NCI-H345 (cell line): Measurements from ENCODE around the gene FAM83D.

Experiments used
- DNase-seq: peaks from one replicate; lab custom pipeline; 2025; lab: John Stamatoyannopoulos, UW

Gene FAM83D

DNA sequence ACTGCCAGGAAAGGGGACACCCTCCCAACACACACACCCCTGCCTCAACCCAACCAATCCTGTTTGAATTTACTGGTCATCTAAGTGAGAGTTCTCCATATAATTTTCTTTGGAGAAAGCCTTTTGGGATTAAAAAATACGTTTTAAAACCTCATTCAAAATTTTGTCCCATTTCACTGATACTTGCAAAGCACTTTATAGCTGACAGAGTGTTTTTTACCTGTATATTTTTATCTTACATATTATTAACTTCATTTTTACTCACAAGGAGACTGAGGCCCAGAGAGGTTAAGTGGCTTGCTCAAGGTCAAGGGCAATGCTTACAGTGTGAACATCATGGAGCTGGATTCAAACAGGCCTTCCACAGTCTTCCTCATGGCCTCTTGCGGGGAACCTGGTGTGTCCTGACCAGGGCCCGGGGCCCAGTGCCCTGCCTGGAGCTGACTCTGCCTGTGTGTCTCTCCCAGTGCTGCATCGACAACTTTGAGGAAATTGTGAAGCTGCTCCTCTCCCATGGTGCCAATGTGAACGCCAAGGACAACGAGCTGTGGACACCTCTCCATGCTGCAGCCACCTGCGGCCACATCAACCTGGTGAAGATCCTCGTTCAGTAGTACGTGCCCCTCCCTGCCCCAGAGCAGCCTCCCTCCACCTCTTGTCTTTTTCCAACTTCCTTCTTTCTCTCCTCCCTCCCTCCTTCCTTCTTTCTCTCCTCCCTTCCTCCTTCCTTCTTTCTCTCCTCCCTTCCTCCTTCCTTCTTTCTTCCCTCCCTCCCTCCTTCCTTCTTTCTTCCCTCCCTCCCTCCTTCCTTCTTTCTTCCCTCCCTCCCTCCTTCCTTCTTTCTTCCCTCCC, 30.9 kb upstream of the FAM83D start:
- no peak for DNase-seq

DNA sequence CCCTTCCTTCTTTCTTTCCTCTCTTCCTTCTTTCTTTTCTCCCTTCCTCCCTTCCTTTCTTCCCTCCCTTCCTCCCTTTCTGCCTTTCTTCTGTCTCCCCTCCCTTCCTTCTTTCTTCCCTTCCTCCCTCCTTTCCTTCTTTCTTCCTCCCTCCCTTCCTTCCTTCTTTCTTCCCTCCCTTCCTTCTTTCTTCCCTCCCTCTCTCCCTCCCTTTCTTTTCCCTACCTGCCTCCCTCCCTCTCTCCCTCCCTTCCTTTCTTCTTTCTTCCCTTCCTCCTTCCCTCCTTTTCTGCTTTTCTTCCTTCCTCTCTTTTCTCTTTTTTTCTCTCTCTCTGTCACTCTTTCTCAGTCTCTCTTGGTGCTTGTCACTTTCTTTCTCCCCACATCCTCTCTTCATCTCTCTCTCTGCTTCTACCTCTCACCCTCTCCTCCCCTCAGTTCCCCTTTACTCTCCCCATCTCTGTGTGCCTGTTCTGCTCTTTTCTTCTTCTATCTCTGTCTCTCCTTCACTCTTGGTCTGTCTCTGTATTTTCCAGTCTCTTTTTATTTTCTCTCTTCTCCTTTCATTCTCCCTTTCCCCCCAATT, 30.1 kb upstream of the FAM83D start:
- no peak for DNase-seq

DNA sequence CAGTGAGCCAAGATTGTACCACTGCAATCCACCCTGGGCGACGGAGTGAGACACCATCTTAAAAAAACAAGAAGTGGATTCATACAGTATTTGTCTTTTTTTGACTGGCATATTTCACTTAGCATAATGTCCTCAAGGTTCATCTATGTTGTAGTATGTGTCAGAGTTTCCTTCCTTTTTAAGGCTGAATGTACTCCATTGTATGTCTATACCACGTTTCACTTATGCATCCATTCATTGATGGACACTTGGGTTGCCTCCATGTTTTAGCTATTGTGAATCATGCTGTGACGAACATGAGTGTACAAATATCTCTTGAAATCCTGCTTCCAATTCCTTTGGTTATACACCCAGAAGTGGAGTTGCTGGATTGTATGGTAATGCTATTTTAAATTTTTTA, 28.9 kb upstream of the FAM83D start:
- DNase-seq = no peak

DNA sequence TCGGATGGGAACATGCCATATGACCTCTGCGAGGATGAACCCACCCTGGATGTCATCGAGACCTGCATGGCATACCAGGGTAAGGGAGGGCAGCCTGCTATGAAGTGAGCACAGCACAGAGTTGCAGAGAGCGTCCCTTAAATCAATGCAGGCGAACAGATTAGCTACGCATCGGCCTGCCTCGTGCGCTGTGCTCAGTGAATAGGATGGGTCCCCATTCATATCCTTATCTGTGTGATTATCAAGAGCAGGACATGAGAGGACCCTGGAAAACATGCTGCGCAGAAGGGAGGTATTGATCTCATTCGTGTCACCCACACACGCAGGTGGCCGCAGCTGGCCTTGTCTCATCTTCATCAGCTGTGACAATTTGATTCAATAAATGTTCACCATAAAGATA, 25.6 kb upstream of the FAM83D start:
- DNase-seq = no peak

DNA sequence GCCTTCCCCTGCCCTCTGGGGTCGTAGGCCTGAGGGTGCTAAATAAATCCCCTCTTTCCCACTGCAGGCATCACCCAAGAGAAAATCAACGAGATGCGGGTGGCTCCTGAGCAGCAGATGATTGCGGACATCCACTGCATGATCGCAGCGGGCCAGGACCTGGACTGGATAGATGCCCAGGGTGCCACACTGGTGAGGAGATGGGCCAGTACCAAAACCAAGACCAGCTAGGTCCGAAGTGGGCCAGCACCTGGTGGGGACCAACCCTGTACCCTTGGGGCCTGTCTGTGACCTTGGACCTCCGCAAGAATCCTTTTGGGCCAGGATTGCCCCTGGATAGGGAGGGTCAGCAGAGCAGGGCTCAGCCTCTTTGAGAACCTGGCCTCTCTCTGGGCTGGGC, 23.6 kb upstream of the FAM83D start:
- DNase-seq = no peak

DNA sequence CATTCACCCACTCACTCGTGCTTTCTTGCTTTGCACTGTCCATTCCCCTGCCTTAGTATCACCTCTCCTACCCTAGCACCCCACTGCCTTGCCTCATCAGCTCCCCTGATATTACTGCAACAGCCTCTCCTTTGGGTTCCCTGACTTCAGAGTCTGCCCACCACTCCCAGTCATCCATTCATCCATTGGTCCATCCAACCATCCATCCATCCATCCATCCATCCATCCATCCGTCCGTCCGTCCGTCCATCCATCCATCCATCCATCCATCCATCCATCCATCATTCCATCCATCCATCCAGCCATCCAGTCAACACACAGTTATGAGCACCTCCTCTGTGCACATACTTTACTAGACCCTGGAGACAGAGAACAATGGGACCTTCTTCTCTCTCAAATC, 22.9 kb upstream of the FAM83D start:
- no peak for DNase-seq

DNA sequence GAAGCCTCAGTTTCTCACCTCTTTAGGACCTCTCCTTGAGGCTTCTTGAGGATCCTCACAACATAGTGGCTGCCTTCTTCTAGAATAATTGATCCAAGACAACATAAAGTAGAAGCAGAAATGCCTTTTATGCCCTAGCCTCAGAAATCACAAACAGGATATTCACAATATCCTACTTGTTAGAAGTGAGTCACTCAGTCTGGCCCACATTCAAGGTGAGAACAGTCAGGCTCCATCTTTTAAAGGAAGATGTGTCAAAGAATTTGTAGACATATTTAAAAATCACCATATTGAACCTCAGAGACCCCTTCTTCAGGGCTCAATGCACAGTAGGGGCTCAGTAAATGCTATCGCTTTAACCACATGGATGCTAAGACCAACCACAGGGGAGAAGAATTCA, 20.8 kb upstream of the FAM83D start:
- DNase-seq = no peak

DNA sequence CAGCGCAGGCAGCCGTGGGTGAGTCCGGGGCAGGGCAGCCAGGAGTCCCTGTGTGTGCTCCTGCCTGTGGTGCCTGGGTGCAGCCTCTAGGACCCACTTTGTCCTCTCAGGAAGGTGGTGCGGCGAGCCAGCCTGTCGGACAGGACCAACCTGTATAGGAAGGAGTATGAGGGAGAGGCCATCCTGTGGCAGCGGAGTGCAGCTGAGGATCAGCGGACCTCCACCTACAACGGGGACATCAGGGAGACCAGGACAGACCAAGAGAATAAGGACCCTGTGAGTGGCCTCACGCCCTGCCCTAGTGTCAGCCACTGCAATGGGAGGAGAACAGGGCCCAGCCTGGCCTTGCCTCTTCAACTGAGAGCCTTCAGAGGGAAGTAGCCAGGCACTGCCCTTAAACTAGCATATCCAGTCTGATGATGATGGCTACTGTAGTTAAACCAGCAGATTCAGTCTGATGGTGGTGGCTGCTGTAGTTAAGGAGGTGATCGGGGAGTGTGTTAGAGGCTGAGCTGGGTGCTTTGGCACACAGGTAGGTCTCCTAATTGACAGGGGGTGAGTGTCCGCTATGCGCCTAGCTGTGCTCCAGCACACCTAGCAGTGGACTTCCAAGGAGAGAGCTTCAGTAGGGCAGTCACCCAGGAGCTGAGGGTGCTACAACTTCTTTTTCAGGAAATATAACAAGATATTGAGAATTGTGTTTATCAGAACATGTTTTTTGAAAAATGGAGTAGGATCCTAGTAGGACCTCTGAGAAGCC, 18.1 kb upstream of the FAM83D start:
- no peak for DNase-seq

DNA sequence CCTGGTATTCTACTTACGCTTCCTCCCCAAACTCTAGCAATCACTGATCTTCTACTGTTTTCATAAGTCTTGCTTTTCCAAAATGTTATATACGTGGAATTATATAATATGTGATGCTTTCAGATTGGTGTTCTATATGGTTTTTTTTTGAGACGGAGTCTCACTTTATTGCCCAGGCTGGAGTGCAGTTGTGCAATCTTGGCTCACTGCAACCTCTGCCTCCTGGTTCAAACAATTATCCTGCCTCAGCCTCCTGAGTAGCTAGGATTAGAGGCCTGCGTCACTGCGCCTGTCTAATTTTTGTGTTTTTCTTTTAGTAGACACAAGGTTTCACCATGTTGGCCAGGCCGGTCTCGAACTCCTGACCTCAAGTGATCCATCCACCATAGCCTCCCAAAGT, 10.9 kb upstream of the FAM83D start:
- DNase-seq = no peak

DNA sequence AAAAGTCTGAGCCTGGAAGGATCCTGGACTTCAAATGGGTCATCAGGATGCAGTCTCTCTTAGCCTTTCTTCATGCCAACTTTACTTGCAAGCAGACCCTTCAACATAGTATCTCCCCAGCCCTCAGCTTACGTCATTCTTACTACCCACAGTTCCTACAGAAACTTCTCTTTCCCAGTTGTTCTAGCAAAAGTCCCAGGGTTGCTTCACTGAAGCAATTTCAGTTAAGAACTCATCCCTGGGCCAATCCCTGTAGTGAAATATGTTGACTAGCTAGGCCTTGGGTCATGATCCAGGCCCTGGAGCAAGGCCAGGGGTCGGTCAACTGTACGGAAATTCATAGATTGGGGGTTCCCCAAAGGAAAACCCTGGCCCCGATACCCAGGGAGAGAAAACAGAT, 8.6 kb upstream of the FAM83D start:
- no peak for DNase-seq

DNA sequence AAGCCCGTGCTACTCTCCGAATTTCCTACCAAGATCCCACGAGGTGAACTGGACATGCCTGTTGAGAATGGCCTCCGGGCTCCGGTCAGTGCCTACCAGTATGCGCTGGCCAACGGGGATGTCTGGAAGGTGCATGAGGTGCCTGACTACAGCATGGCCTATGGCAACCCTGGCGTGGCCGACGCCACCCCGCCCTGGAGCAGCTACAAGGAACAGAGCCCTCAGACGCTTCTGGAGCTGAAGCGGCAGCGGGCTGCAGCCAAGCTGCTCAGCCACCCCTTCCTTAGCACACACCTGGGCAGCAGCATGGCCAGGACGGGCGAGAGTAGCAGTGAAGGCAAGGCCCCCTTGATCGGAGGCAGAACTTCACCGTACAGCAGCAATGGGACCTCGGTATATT, 8.0 kb upstream of the FAM83D start:
- no peak for DNase-seq

DNA sequence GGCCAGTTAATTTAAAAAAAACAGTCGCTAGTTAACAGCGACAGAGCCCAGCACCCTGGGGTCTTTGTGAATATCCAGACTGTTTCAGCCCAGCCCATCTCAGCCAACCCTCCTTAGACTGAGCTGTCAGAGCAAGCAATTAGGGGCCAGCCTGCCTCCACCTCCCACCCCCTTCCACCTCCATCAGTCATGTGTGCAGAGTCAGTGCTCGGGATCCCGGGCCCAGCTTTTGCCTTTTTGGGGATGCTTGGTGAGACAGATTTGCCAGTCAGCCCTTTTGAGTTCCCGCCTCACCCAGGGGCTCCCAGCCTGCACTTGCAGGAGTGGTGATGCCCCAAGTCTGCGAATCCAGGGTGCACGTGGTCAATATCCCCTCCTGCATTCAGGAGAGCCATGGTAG, 6.5 kb upstream of the FAM83D start:
- DNase-seq = no peak

DNA sequence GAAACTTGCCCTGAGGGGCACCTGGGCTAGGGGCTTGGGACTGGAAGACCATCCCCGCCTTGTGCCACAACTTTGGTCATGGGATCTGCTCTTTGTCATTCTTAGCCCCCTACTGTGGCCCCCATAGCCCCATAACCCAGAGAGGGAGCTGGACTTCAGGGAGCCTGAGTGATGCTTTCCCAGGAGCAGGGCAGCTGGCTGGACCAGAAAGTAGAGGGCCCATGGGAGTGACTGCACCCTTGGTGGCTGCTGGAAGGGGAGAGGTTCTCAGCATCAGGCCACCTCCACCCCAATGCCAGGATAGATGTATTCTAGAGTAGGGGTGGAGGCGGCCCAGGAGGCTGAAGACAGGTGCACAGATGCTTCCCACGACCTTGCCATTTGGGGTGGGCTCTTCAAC, 5.8 kb upstream of the FAM83D start:
- DNase-seq = no peak

DNA sequence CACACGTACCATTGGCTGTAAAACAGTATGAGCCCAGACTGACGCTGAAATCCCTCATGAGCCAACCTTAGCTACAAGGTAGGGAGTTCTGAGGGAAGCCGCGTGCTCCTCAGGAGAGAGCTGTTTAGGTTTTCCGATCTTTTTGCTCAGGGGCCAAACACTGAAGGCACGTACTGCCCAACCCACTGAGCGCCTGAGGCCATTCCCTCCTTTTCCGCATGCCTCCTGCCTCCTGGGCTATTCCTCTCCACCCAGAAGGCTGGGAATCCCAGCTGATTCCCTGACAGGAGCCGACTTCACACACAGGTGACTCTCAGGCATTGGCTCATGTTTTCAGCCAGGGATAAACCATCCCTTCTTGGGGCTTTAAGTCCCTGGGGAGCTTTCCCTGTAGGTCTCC, 5.4 kb upstream of the FAM83D start:
- DNase-seq = no peak

DNA sequence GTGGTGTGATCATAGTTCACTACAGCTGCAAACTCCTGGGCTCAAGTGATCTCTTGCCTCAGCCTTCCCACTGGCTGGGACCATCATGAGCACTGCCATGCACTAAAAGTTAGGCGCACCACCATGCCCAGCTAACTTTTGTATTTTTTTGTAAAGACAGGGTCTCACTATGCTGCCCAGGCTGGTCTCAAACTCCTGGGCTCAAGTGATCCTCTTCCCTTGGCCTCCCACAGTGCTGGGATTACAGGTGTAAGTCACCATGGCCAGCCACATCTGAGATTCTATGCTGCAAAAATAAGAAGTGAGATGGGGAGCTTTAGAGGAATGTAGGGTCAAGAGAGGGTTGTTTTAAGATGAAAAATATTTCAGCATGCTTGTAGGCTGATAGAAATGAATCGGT, 1.5 kb upstream of the FAM83D start:
- no peak for DNase-seq

DNA sequence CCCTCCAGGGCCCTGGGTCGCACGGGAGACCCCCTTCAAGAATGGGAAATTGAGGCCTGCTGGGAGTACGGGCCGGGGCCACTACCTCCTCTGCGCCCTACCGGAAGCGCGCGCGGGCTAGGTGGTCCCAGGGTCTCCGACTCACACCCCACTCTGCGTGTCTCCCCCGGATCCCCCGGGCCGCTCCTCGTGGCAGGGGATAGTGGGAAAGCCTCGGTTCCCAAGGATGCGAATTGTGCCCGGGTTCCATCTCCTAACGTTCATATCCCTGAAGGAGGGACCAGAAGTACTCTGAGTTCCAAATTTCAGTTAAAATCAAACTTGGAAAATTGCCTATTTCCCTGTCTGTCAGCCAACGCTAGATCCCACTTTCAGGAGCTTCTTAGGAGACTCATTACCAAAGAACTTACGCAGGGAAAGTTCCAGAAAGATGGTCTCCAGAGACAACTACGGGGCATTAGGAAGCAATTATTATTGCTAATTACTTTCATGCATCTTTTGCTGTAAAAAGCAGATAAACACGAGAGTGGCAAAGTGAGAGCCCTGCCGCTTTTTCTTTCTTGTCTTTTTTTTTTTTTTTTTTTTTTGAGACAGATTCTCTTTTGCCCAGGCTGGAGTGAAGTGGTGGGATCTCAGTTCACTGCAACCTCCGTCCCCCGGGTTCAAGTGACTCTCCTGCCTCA, 858 bp downstream of the FAM83D start:
- no peak for DNase-seq

DNA sequence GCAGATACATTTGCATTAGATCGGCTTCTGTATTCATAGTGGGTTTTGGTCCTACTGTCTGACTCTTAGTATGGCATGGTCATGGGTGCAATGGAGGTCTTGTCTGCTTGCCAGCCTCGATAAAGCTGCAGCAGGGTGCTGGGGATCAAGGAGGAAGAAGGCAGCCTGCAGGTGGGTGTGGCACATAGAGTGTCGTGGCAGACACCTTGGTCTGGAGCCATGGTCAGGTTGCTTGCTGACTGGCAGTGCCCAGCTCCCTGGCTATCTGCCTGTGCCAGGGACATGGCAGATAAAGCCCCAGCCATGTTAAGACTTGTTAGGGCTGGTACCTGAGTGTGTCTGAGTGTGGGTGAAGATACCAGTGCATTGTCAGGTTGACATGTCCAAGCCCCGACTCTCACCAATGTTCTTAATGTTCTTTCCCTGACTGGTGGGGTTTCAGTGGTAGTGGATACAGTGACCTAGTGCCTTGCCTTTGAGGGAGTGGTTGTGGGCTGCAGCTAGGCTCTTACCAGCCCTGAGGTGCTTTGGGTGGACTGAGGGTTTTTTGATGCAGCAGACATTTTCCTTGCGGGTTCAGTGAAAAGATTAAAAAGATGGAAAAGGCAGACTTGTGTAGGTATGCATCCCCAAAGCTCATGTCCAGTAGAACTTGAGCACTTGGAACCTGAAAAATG, 1.8 kb downstream of the FAM83D start:
- no peak for DNase-seq

DNA sequence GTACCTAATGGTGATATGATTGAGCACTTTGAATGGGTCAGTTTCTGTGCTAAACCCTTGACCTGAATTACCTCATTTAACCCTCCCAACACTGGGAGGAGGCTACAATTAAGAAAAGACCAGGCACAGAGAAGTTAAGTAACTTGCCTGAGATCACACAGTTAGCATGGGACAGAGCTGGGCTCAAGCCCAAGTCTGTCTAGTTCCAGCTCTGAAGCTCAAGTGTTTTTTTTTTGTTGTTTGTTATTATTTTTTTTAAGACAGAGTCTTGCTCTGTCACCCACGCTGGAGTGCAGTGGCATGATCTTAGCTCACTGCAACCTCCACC, 4.0 kb downstream of the FAM83D start:
- no peak for DNase-seq

DNA sequence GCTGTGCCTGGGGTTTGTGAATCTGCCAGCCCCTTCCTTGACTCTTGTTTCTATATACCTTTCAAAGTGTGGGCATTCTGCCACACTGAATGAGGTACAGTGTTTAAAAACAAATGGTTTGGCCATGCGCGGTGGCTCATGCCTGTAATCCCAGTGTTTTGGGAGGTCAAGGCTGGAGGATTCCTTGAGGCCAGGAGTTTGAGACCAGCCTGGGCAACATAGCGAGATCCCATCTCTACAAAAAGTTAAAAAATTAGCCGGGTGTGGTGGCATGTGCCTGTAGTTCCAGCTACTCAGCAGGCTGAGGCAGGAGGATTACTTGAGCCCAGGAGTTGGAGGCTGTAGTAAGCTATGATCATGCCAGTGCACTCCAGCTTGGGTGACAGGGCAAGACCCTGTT, 5.8 kb downstream of the FAM83D start:
- no peak for DNase-seq

DNA sequence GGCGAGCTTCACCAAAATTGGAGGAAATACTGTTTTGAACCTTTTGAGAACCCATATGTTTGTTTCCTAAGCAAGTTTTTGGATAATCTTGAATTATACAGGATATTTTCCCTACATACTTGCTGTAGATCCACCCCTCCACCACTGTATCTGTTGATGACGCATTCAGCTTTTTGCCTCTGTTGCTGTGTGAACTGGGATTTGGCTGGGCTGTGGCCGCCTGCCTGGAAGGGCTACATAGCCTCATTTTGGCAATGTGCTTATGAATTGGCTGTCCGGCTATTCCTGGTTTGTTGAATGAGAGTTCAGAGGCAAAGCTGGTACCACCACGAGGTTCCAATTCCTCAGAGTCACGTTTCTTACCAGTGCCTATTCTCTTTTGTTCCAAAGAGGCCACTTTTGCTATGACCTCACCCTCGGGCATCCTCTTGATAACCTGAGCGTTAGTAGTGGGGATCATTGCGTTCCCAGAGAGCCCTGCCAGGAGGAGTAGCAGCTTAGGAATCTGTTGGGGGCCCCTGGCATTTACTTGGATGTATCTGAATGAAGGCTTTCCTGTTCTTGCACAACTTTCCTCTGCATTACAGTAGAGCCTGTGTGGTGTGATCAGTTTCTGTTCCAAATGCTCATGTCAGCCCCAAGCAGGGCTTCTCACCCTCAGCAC, 6.4 kb downstream of the FAM83D start:
- no peak for DNase-seq

DNA sequence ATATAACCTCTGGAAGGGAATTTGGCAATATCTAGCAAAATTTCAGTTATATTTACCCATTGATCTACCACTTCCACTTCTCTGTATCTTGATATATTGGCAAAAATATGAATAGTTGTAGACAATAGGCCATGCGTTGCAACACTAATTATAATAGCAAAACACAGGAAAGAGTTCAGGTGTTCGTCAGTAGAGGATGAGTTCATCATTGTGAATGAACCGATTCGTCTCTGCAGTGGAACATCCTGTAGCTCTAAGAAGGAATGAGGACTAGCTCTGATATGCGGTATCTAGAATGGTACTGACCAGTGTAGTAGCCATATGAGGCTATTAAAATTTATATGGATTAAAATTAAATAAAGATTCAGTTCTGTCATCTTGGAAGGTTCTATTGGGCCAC, 8.3 kb downstream of the FAM83D start:
- no peak for DNase-seq

DNA sequence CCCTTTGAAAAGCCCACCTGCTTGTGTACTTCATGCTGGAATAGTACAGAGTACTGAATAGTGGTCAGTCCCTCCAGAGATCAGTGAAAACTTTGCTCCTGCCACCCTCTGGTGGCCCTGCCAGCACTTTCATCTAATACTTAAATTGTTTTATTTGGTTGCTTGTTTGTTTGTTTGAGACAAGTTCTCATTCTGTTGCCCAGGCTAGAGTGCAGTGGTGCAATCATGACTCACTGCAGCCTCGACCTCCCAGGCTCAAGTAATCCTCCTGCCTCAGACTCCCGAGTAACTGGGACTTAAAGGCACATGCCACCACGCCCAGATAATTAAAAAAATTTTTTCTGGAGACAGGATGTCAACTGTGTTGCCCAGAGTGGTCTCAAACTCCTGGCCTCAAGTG, 9.1 kb downstream of the FAM83D start:
- DNase-seq = no peak
